Measurements from ENCODE around the gene ADGRB2. TPM values are rescaled to one million over a fixed set of nuclear protein-coding genes. Genes with fewer than 3 reads are reported as not detected.

The ADGRB2 gene, protein sequence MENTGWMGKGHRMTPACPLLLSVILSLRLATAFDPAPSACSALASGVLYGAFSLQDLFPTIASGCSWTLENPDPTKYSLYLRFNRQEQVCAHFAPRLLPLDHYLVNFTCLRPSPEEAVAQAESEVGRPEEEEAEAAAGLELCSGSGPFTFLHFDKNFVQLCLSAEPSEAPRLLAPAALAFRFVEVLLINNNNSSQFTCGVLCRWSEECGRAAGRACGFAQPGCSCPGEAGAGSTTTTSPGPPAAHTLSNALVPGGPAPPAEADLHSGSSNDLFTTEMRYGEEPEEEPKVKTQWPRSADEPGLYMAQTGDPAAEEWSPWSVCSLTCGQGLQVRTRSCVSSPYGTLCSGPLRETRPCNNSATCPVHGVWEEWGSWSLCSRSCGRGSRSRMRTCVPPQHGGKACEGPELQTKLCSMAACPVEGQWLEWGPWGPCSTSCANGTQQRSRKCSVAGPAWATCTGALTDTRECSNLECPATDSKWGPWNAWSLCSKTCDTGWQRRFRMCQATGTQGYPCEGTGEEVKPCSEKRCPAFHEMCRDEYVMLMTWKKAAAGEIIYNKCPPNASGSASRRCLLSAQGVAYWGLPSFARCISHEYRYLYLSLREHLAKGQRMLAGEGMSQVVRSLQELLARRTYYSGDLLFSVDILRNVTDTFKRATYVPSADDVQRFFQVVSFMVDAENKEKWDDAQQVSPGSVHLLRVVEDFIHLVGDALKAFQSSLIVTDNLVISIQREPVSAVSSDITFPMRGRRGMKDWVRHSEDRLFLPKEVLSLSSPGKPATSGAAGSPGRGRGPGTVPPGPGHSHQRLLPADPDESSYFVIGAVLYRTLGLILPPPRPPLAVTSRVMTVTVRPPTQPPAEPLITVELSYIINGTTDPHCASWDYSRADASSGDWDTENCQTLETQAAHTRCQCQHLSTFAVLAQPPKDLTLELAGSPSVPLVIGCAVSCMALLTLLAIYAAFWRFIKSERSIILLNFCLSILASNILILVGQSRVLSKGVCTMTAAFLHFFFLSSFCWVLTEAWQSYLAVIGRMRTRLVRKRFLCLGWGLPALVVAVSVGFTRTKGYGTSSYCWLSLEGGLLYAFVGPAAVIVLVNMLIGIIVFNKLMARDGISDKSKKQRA (N-terminal part only)
- total RNA-seq (1 to 10 TPM in 4 of 5 donors, not detected in 1; 1.3 to 4.9 (median 2.8) TPM), polyA plus RNA-seq (1 to 10 TPM in 2 of 3 donors, under 1 TPM in 1; 0.61 to 1.9 (median 1.5) TPM)
- long read RNA-seq, donor 1 = 0 reads
- long read RNA-seq, donor 2 = 0 reads
- long read RNA-seq, donor 3 = 0 reads
- long read RNA-seq, donor 4 = 0 reads
- long read RNA-seq, donor 5 = 0 reads
- long read RNA-seq, donor 6 = 0 reads
- long read RNA-seq, donor 7 = 0 reads
- long read RNA-seq, donor 8 = 0 reads
- long read RNA-seq, donor 9, partial matches to known transcripts = 6 of 6 reads
- long read RNA-seq, donor 9, other reads (novel, unspliced or antisense) = 0 of 6 reads
- long read RNA-seq, donor 10 = 0 reads

DNA sequence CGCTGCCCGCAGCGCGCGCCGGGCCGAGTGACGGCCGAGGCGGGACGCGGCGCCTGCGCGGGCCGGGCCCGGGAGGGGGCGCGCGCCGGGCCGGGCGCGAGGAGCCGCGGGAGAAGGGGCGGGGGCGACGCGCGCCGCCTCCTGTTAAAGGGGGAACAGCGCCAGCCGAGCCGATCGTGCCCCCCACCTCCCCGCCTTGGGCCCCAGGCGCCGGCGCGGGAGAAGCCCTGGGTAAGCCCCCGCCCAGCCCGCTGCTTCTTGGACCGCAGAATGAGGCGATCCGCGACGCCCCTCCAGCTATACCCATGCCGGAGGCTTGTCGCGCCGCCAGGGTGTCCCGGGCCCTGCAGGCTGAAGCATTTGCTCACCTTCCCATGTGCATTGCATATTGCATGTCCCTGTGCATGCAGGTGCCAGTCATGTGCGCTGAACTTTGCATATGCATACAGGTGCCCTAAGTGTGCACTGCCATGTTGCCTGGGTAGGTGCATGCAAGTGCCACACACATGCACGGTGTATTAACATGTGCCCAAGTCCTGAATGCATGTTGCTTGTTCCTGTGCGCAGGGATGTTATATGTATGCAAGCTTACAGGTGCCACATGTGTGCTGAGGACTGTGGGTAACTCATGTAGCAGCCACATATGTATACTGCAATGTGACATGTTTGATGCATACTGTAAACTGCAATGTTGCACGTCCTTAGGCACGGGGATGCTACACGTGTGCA is at the start of gene ADGRB2:
ADGRB2 (minus strand) TSS at position 29 of the 729 bp plus-strand sequence. CDS start 7,119 bp downstream, outside the sequence.
- TF ChIP-seq POLR2A (IDR thresholded peaks at IDR 0.05) (no peak), POLR2AphosphoS5 (IDR thresholded peaks at IDR 0.05) (no peak), EP300 (IDR thresholded peaks at IDR 0.05) (no peak)
- peak within 1 kb of the TSS; percentile 54 to 66 (median 56) for H3K4me3 ChIP-seq
- peak within 1 kb of the TSS in 1 of 5 donors; percentile 44 for H3K27ac ChIP-seq
- intact Hi-C loops (cut with DNase I; ENCODE audit: low total_unique reads) = no loop called here
- WGBS, 5 donors = 4 to 23% (median 7%) methylated on average over 7 to 59 of the region's 59 CpGs
- peak in 1 of 2 donors; percentile 67 for DNase-seq
- H3K36me3 ChIP-seq = no peaks in the 10 kb centered on the region
- H3K9me3 ChIP-seq = no peaks in the 10 kb centered on the region
- peaks cover 0 to 65% (median 32%) of the 10 kb centered on the region in 3 donors for H3K27me3 ChIP-seq
- H3K4me1 ChIP-seq = peaks cover 33 to 58% (median 44%) of the 10 kb centered on the region in 4 donors

DNA sequence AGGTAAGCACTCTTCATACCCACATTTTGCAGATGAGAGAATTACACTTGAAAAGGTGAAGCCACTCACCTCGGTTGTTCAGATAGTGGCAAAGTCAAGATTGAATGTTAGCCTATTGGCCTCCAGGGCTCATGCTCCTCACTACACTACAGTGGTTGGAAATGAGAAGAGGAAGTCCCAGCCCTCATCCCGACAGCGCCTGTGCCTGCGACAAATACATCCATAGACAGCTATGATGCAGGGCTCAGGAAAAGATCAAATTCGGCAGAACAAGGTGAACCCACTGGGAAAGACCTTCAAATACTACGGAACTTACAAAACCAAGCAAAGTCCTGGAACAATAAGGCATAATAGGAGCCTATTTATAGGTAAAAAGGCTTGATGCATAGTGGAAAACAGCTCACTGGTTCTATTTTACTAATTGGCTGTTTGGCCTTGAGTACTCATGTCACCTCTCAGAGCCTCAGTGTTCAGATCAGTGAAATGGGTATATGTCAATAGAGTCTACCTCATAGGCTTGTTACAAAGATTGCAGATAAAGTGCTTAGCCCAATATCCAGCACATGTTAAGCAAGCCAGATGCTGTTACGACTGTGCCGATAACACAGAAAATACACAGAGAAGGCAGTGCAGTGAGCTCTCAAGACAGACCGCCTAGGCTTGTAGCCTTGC is 48.2 kb upstream of the ADGRB2 start:
- no peaks in the 10 kb centered on the region for H3K27me3 ChIP-seq
- 75 to 89% (median 81%) methylated on average over 9 of the region's 9 CpGs for WGBS, 5 donors
- TF ChIP-seq POLR2AphosphoS5 (IDR thresholded peaks at IDR 0.05) (no peak), POLR2A (IDR thresholded peaks at IDR 0.05) (no peak), EP300 (IDR thresholded peaks at IDR 0.05) (no peak)

DNA sequence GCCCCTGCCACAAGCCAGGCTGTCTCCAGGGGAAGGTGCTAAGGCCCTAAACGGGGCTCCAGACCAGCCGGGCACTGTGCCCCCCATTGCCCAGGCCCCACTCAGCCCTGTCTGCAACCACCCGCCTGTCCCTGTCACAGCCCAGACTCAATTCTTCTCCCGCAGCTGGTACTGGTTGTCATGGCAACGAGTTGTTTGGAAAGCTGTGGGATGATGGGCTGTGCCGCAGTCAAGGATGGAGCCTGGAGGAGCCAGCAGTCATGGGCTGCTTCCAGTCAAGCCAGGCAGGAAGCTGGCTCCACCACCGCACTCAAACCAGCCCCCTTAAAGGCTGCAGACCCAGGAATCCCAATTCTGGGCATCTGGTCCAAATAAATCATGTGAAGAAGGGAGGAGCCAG is 47.5 kb upstream of the ADGRB2 start:
- H3K27ac ChIP-seq = no peak overlapping the region
- intact Hi-C loops (cut with DNase I; ENCODE audit: low total_unique reads) = loop anchor here (10.0 kb wide), 1 partner anchor 153 kb away; no protein-coding TSS in a partner anchor
- H3K4me3 ChIP-seq = no peak overlapping the region
- TF ChIP-seq, protein P1, sequence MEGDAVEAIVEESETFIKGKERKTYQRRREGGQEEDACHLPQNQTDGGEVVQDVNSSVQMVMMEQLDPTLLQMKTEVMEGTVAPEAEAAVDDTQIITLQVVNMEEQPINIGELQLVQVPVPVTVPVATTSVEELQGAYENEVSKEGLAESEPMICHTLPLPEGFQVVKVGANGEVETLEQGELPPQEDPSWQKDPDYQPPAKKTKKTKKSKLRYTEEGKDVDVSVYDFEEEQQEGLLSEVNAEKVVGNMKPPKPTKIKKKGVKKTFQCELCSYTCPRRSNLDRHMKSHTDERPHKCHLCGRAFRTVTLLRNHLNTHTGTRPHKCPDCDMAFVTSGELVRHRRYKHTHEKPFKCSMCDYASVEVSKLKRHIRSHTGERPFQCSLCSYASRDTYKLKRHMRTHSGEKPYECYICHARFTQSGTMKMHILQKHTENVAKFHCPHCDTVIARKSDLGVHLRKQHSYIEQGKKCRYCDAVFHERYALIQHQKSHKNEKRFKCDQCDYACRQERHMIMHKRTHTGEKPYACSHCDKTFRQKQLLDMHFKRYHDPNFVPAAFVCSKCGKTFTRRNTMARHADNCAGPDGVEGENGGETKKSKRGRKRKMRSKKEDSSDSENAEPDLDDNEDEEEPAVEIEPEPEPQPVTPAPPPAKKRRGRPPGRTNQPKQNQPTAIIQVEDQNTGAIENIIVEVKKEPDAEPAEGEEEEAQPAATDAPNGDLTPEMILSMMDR (IDR thresholded peaks at IDR 0.05) = no peak
- TF ChIP-seq EP300 (IDR thresholded peaks at IDR 0.05) = no peak
- no peak for TF ChIP-seq POLR2A (IDR thresholded peaks at IDR 0.05)
- TF ChIP-seq POLR2AphosphoS5 (IDR thresholded peaks at IDR 0.05) = no peak
- DNase-seq = peak in 1 of 2 donors; percentile 76
- no peaks in the 10 kb centered on the region for H3K27me3 ChIP-seq
- H3K4me1 ChIP-seq = peaks cover 0 to 12% (median 4%) of the 10 kb centered on the region in 4 donors
- H3K36me3 ChIP-seq = no peaks in the 10 kb centered on the region
- WGBS, 5 donors = 47 to 64% (median 59%) methylated on average over 7 of the region's 7 CpGs
- no peaks in the 10 kb centered on the region for H3K9me3 ChIP-seq

More for the DNA sequence above, 48.2 kb upstream of the ADGRB2 start:
- intact Hi-C loops (cut with DNase I; ENCODE audit: low total_unique reads) = loop anchor here (10.0 kb wide), 1 partner anchor 153 kb away; no protein-coding TSS in a partner anchor
- Histone ChIP-seq H3K36me3 (no peaks in the 10 kb centered on the region), H3K9me3 (no peaks in the 10 kb centered on the region), H3K4me1 (peaks cover 0 to 12% (median 4%) of the 10 kb centered on the region in 4 donors), H3K27ac (no peak overlapping the region), H3K4me3 (no peak overlapping the region)
- DNase-seq = no peak

DNA sequence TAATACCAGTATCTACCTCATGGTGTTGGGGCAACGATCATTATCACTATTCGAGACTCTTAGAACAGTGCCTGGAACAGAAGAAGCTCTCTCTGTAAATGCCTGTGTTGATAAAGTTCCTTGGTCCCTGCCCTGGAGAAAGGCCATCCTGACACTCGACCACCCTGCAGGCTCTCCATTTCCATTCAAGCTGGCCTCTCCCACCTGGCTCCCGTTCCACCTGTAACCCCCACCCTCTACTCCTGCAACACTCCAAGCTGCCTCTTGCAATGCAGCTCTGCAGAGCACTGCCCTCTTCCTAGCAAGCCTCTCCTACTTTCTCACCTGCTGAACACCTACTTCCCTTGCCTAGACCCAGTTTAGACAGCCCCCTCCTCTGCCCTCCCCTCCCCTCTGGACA is 45.6 kb upstream of the ADGRB2 start:
- no peaks in the 10 kb centered on the region for H3K27me3 ChIP-seq
- no peak for TF ChIP-seq POLR2AphosphoS5 (IDR thresholded peaks at IDR 0.05)
- TF ChIP-seq EP300 (IDR thresholded peaks at IDR 0.05) = no peak
- TF ChIP-seq POLR2A (IDR thresholded peaks at IDR 0.05) = no peak
- TF ChIP-seq, protein P1 (IDR thresholded peaks at IDR 0.05) = no peak
- no peaks in the 10 kb centered on the region for H3K9me3 ChIP-seq
- H3K36me3 ChIP-seq = no peaks in the 10 kb centered on the region
- H3K27ac ChIP-seq = no peak overlapping the region
- 54 to 71% (median 66%) methylated on average over 4 of the region's 4 CpGs for WGBS, 5 donors
- H3K4me1 ChIP-seq = no peaks in the 10 kb centered on the region
- intact Hi-C loops (cut with DNase I; ENCODE audit: low total_unique reads) = loop anchor here (10.0 kb wide), 1 partner anchor 155 kb away; no protein-coding TSS in a partner anchor
- DNase-seq = no peak
- H3K4me3 ChIP-seq = no peak overlapping the region
